NCI-H2227 (cell line): ENCODE data around the gene RBM18.
A peak's percentile ranks its signal among the peaks of the same experiment; 100 is the strongest.

Experiments used
- DNase-seq: peaks from one replicate; lab custom pipeline; 2025; ENCODE audit not compliant: unreplicated experiment; lab: John Stamatoyannopoulos, UW

Gene RBM18

DNA sequence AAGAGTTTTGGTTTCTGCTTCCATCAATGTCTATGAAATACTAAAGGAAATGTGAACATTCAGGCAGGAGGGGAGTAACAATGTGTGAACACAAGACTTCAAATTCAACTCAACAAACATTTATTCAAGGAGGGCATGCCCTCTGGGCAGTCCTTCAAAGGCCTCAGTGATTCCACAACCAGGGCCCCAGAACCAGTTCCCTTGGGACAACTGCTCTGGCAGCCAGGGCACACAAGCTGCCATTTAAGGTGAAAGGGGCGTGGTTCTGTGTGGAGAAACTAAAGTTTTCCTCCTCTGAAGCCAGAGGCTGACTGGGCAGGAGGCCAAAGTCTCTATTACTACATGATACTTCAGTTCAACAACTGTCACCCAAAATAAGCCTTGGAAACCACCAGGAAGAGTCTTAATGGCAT, 3.2 kb downstream of the RBM18 start:
- DNase-seq: no peak

DNA sequence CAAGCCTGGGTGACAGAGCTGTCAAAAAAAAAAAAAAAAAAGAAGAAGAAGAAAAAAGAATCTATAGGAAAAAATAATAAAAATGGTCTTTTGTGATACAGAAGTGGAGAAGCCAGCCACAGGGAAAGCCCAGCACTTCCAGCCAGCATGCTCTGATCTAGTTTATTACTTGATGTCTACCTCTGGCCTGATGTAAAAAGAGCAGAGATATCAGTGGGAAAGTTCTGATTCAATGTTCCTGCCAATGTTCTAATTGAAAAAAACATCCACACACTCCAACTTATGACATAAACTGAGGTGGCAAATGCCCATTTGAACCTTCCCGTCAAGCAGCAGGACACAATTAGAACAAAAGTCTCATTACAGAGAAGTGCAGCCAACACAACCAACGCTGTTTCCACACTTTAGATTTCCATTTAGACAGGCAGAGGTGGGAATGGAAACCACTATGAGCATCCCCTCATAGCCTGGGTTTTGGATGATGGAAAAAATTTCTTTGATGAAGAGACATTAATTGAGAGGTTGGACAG, 5.7 kb downstream of the RBM18 start:
- no peak for DNase-seq

DNA sequence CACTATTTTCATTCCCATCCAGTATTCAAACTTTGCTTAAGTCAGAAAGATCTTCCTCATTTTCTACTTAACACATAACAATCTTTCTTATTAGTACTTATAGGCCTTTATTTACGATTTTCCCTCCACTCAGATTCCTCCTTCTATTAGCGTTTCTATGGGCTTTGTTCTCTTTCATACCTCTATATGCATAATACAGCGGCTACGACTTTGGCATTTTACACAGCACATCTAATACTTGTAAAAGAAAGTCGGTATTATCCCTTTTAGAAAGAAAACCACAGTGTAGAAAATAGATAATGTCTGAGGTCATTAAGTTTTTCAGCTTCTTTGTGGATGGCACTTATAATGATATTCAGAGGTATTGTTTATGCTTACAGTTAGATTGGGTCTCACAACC, 8.4 kb downstream of the RBM18 start:
- DNase-seq: no peak

DNA sequence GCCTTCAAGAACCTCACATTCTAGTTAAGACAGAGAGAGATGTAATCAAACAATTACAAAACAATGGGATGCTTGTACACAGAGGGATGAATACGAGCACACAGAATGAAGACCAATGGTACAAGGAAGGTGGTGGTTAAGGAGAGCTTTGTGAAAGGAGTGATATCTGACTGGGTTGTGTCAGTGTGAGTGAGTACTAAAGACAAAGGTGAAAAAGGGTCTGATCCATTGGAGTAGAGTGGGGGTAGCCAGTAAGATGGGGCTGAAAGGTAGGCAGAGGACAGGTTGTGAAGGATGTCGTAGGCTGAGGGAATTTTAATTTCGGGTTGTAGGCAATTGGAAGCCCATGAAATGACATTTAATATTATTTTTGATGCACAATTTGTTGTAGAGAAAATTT, 9.9 kb downstream of the RBM18 start:
- no peak for DNase-seq

DNA sequence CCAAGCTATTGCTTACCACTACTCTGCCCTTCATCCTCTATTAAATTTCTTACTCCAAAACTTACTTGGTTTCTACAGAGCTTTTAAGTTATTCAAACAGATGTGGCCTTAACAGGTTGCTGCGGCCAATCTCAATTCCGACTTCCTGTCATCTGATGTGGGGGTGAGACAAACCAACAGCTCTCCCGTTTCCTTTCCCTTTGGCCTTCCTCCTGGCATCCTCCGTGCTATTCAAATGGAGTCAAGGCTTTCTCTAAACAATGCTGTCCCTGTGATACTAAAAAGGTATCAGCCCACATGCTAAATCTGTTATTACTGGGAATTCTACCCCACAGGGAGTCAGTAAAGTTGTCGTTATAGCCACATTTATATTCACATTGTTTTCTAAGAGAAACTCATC, 11.8 kb downstream of the RBM18 start:
- DNase-seq: no peak

DNA sequence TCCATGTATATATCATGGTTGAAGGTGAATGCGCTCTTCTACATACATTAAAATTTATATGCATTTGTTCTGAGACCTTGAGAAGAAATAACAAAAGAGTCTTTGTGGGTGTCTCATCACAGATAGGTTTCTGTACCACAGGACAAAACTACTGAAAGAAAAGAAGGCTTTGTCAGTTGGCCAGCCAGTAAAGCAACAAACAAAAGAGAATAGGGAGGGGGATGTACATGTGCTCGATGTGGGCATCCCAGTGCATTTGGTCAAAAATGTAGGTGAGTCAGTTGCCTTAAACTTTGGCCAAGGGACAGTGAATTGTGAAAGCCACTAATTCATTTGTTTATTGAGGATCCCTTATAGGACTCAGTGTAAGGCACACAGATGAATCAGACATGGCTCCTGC, 13.3 kb downstream of the RBM18 start:
- DNase-seq: no peak

DNA sequence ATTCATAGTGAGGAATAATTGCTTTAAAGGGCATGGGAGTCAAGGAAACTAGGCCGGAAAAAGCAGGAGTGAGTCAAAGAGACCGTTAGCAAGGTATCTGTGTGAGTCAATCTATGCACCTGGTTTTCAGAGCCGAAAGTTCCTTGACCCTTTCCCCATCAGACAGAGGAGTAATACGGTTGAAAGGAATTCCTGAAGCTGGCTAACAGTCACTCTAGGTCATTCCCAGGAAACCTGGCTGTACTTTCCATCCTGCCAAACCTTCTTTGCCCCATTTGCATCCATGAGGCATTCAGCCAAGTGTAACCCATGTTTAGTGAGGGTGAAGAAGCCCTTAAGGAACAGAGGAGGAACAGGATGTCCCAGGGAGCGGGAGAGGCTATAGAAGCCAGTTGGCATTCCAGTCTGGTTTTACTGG, 16.2 kb downstream of the RBM18 start:
- DNase-seq: no peak

DNA sequence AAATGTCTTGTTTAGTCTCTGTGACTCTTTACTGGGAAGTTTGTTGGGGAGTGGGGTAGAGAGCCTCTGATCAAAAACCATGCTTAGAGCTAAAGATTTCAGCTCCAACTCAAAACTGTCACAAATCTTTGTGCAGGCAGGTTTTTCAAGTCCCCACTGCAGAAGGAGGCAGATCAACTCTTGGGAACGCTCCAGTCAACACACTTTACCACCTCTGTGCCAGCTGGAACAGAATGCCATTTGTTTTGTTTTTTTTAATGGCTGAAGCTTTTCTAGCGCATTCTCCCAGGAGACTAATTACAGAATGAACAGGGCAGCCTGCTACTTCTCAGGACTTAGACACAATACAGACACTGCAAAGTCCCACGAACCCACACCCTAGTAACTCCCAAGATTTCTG, 18.0 kb downstream of the RBM18 start:
- DNase-seq: no peak

DNA sequence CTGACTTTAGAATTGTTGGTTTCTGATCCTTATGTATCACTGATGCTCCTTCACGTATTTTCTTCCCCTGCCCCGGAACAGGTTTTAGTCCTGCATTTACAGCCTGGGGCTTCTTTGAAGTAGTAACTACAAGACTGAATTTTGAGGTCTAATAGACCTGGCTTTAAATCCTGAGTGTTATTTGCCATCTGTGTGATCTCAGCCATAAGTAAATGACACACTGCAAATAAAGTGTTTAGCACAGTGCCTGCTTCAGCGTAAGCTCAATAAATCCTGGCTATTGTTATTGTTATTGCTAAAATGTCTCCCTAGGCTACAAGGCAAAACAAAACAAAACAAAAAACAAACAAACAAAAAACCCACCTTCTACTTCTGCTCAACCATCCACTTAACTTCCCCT, 20.3 kb downstream of the RBM18 start:
- DNase-seq: no peak

DNA sequence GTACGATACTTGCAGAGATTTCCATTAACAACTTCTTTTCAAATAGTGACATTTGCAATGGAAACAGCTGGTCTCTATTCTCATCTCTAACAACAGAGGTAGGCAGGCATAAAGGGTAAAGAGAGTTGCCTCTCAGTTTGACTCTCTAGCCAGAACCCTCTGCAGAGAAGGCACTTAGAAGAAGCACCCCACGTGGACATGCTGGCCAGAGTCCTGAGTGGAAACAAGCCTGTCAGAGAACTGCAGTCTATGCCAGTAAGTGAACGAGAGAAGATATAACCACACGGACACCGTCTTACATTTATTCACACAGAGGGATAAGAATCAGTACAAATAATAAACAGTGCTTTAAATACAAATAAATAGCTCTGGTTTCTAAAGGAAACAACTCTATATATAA, 24.9 kb downstream of the RBM18 start:
- DNase-seq: no peak

DNA sequence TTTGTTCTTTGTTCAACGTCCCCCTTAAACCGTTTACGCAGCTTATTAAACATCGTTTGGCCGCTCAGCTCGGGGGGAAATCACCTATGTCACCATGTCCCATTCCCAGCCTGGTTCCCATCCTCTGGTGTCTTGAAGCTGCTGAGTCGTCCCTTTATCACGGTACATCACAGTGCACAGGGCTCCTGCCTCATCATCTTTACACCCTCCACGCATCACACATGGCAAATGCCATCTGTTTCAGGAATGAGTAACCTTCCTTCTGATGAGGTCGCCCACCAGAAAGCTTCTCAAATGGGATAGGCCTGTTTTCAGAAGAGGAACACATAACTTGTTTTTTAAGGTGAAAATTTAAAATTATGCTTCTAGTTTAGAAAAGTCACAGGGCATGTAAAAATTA, 28.0 kb downstream of the RBM18 start:
- no peak for DNase-seq

DNA sequence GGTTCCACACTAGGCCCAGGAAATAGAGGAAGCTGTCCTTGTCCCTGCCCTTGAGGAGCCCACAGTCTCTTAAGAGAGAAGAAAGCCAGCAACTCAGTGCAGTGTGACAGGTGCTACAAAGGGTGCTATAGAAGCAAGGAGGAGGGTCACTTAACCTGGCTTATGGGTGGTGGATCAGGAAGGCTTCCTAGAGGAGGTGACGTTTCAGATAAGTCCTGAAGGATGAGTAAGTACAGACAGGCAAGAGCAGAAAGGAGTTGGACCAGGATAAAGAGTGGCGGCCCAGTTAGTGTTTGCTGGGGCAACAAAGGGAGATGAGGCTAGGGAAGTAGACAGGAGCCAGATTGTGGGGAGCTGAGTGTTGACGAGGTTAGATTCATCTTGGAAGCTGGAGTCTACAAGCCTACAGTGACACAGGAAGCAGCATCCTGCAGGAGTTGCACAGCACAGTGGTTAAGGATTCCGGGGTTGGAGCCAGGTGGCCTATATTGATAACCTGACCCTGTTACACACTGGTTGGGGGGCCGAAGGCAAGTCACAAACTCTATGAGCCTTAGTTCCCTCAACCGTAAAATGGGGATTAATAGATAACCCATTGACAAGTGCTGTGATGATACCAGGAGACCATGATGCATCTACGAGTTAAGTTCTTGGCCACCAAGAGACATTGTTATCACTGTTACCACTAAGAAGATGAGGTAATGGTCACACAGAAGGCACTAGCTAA, 30.5 kb downstream of the RBM18 start:
- DNase-seq: no peak

DNA sequence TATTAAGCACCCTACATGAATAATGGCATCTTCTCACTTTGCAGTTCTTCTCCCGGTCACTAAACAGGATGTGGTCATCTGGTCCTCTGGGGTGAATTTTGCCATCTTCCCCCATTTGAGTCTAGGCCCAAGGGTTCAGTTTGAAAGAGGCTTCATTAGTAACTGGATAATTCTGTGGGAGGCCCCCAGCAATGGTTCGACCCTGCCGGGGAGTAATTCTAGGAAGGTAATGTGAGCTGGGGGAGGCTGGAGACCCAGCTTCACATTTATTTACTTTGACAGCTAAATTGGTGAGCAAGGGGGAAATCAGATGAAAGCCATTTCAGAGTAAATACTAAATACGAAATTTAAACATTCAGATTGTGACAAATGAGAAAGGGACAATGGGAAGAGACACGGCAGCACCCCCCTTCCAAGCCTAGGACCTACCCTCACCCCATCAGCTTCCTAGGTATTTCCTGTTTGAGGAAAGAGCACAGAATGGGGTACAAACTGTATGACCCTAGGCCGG, 31.8 kb downstream of the RBM18 start:
- no peak for DNase-seq

DNA sequence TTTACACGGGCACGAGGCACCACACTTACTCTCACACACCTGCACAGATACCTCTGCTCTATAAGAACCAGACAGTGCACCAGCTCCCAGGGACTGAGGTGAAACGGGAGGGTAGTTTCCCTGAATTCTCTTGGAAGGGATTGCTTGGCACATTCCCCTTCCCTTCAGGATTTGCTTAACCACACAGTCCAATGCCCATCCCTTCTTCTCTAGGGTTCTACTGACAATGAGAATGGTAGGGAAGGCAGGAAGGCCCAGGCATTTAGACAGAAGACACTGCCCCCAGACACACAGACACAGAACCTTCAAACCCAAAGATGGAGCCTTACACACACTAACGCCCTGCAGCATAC, 35.2 kb downstream of the RBM18 start:
- DNase-seq: no peak

DNA sequence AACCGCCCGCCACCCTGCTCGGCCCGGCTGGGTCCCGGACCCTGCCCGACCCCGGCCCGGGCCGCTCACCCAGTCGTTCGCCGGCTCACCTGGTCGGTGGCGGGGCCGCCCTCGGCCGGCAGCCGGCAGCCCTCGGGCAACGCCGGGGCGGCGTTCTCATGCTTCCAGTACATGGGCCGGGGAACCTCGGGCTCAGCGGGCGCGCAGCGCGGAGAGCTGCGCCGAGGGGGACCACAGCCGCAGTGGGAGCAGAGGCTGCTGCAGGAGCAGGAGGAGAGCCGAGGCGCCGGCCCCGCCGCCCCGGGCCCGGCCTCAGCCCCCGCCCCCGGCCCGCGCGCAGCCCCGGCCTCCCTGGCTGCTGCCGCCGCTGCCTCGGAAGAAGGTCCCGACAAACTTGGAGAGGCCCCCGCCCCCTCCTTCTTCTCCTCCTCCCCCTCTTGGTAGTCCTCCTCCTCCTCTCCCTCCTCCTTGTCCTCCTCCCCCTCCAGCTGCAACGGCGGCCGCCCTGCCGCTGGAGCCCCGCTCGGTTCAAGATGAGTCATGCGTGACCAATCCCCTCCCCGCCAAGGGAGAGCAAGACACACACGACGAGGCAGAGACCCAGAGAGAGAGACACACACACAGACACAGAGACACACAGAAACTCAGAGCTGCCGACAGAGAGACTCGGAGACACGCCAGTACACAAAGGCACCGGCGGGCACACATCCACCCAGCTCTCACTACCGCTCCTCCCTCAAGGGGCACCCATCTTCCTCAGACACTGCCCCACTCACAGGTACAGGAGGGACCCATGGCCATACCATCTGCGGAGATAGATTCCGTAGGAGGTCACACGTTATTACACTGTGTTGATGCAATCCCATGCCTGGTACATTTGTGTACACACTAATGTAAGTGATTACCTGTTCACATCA, 35.8 kb downstream of the RBM18 start, which contains the start of gene LHX6:
TSS of gene LHX6 (minus strand) at position 390 of the 917 bp plus-strand sequence. CDS start at position 173, 217 bp downstream.
- peak; percentile 25 for DNase-seq

DNA sequence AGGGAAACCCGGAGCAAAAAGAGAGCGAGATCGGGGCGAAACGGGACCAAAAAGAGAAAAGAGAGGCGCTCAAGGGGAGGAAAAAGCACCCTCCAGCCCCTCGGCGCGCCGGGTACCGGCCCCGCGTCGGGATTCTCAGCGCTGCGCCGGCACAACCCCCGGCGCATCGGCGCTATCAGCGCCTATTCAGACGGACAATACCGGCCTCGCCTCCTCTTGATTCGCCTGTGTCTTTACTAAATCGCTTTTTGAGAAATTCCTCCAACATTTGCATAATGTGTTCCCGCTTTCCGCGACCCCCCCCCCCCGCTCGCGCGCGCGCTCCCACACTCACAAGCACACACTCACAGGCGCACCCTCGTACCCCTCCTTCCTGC, 36.5 kb downstream of the RBM18 start:
- no peak for DNase-seq

DNA sequence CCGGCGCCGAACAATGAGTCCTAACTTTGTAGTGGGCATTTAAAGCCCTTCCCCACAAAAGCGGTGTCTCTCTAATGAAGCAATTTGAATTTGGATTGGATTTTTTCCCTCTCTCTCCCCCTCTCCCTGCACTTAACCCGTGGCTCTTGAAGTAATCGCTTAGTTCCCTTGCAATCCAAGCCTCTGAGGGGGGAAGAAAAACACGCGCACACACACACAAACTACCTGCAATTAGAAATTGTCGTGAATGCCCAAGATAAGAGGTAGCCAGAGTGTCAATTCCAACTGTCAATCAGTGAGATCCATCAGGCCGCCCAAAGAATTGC, 37.1 kb downstream of the RBM18 start:
- peak; percentile 24 for DNase-seq

DNA sequence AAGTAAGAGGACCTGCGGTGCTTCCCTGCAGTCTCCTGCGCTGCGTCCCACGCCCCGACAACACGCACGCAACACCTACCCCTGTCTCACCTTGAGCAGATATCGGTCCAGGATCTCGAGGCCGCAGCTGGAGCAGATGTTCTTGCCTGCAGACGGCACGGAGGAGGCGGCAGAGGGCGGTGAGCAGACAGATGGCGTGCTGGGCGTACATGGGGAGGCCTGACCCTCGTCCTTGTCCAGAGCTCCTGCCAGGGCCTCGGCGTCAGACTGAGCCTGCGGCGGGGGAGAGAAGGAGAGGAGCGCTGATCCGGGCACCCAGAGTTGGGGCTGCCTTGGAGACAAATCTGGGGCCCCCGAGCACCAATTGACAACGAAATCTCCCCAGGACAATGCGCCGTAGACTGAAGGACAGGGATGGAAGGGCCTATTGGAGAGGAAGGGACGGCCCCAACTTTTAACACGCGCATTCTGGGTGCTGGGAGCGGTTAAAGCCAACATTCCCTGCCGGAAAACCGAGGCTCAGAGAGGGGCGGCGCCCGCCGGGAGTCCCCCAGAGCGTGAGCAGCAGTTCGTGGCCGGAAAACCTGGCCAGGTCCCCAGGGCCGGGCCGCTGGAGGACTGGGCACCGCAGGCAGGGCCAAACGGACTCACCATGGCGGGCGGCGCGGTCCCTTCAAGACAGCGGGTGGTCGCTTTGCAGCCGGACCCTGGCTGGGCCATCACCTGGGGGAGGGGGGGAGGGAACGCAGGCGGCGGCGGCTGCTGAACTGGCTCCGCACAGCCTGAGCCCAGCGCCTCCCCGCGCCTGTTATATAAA, 37.7 kb downstream of the RBM18 start:
- DNase-seq: no peak

DNA sequence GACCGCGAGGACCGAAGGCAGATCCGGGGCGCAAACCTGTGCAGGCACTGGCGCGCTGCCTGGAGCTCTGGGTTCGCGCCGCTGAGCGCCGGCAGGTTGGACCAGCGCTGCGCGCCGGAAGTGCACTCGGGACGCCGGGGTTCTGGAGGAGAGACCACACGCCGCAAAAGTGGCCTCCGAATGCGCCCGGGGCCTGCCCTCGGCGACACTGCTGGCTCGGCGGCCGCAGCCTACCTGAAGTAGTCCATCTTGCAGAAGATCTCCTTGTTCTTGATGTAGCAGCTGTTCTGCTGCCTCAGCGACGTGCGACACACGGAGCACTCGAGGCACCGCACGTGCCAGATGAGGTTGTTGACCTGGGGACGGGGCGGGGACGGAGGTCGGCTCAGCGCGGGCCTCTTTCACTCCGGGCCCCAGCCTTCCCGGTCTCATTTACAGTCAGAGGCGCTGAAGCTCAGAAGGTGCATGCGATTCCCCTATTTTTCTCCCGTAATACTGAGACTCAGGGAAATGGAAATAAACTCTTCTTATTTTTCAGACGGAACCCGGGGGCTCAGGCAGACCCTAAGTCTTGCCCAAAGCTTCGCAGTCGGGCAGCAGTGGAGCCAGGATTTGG, 38.4 kb downstream of the RBM18 start:
- no peak for DNase-seq

DNA sequence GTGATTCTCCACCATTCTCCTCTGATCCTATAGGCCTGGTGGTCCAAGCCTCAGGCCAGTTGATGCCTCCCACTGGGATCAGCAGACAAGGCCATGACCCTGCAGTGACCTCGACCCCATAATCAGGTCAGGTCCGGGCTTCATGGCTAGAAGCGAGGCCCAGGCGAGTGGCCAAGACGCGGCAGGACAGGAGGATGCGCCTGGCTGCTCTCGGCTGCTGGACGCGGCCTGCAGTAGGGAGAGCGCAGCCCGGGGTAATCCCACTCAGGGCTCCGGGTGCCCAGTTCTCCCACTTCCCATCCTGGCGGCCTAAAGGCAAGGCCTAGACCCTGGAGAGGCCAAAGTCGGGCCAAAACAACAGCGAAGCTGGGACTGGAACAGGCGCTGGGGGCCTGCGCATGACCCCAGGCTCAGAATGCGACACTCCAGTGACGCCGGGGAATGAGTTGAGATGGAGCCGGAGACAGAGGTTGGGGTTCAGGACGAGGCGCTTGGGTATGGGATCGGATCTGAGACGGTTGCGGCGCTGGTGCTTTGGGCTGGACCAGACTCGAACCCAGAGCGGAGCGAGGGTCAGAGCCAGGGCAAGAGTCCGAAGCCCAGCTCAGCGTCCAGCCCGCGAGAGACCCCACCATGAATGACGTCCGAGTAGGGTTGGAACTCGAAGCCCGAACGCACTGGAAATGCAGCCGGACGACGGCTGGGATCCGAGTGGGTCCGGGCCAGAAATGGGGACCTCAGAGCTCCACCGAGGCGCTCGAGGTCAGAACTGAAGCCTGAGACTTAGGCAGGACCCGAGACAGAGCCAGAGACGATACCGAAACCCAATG, 39.1 kb downstream of the RBM18 start:
- DNase-seq: no peak
